ENCODE results near the gene CMTR1.

DNA sequence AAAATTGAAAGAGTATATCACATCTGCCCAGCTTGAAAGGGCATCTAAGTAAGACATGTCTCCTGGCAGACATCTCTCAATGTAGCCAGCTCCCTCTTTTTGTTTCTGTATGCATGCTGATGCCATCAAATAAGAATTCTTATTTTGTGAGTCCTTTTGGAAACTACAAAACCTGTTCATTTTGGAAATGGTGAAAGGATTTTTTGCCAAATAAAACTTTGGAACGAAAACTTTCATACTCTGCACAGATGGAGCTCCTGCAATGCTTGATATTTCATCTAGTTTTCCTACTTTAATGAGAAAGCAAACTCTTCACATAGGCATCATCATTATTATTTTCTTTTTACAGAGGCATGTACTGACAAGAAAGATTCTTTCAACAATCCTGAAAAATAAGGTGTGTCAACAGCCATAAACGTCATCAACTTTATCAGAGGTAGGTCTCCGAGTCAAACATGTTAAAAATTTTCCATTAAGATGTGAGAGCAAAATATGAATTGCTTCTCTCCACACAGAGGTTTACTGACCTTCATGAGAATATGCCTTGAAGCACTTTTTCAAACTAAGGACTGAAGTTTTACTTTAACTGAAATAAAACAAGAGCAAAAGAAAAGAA lies 26.2 kb upstream of the CMTR1 start:
- TF ChIP-seq, protein P1, sequence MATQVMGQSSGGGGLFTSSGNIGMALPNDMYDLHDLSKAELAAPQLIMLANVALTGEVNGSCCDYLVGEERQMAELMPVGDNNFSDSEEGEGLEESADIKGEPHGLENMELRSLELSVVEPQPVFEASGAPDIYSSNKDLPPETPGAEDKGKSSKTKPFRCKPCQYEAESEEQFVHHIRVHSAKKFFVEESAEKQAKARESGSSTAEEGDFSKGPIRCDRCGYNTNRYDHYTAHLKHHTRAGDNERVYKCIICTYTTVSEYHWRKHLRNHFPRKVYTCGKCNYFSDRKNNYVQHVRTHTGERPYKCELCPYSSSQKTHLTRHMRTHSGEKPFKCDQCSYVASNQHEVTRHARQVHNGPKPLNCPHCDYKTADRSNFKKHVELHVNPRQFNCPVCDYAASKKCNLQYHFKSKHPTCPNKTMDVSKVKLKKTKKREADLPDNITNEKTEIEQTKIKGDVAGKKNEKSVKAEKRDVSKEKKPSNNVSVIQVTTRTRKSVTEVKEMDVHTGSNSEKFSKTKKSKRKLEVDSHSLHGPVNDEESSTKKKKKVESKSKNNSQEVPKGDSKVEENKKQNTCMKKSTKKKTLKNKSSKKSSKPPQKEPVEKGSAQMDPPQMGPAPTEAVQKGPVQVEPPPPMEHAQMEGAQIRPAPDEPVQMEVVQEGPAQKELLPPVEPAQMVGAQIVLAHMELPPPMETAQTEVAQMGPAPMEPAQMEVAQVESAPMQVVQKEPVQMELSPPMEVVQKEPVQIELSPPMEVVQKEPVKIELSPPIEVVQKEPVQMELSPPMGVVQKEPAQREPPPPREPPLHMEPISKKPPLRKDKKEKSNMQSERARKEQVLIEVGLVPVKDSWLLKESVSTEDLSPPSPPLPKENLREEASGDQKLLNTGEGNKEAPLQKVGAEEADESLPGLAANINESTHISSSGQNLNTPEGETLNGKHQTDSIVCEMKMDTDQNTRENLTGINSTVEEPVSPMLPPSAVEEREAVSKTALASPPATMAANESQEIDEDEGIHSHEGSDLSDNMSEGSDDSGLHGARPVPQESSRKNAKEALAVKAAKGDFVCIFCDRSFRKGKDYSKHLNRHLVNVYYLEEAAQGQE (IDR thresholded peaks at IDR 0.05; ENCODE audit: insufficient read depth in 1 of 2, low read depth in 2 of 2, low read length in 2 of 2): no peak
- TF ChIP-seq TAF1 (IDR thresholded peaks at IDR 0.05; ENCODE audit: borderline replicate concordance, insufficient read depth, low read length) (no peak), SIN3A (IDR thresholded peaks at IDR 0.05; ENCODE audit: borderline replicate concordance, insufficient read depth, low read length) (no peak), POLR2AphosphoS5 (IDR thresholded peaks at IDR 0.05; ENCODE audit: low read depth, low read length) (no peak), FOXP2 (optimal IDR thresholded peaks at IDR 0.05; ENCODE audit: borderline replicate concordance, extremely low read depth, extremely low read length, insufficient read depth) (no peak)
